GM10248 (cell line): ENCODE data around the gene OR6K6.

Experiments used
- CTCF ChIA-PET: fragments of 300-600 bp; sonication (Branson Sonifier 250); formaldehyde crosslinking; extraction: SDS; loops from one replicate; lab custom pipeline; 2021; ENCODE audit warnings: antibody characterized with exemption; lab: Yijun Ruan, JAX
- POLR2A ChIA-PET: fragments of 350-650 bp; sonication (Branson Sonifier 250); formaldehyde crosslinking; extraction: SDS; loops from one replicate; lab custom pipeline; 2020; ENCODE audit warnings: antibody characterized with exemption; lab: Yijun Ruan, JAX
- DNase-seq: peaks from one replicate; pipeline ENCODE4 v3.0.0; 2012; ENCODE audit errors: extremely low spot score
- TF ChIP-seq, protein P1 (sequence below): IDR thresholded peaks from 2 replicates; pipeline ENCODE4 v1.5.1; 2012; ENCODE audit warnings: mild to moderate bottlenecking, low read depth; ENCODE audit errors: extremely low read depth, missing control alignments, control extremely low read depth

The OR6K6 gene

DNA sequence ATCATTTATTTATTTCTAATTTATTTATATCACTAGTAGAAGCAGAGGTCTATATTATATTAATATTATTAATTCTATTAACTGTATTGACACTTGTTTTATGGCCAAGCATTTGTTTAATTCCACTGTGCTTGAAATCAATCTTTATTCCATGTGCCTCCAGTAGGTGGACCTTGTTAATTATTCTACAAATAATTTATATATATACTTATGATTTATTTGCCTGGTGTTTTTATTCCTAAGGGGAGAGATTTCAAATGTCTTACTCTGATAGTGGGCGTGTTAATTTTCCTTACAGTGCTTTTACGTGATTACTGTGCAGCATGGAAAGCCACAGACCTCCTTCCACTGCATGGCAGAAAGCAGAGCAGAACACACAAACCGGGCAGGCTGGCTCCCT lies 44.0 kb downstream of the OR6K6 start:
- CTCF ChIA-PET, result no interaction called here
- POLR2A ChIA-PET, result no interaction called here
- DNase-seq, result no peak
- TF ChIP-seq, protein P1, sequence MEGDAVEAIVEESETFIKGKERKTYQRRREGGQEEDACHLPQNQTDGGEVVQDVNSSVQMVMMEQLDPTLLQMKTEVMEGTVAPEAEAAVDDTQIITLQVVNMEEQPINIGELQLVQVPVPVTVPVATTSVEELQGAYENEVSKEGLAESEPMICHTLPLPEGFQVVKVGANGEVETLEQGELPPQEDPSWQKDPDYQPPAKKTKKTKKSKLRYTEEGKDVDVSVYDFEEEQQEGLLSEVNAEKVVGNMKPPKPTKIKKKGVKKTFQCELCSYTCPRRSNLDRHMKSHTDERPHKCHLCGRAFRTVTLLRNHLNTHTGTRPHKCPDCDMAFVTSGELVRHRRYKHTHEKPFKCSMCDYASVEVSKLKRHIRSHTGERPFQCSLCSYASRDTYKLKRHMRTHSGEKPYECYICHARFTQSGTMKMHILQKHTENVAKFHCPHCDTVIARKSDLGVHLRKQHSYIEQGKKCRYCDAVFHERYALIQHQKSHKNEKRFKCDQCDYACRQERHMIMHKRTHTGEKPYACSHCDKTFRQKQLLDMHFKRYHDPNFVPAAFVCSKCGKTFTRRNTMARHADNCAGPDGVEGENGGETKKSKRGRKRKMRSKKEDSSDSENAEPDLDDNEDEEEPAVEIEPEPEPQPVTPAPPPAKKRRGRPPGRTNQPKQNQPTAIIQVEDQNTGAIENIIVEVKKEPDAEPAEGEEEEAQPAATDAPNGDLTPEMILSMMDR, result no peak

DNA sequence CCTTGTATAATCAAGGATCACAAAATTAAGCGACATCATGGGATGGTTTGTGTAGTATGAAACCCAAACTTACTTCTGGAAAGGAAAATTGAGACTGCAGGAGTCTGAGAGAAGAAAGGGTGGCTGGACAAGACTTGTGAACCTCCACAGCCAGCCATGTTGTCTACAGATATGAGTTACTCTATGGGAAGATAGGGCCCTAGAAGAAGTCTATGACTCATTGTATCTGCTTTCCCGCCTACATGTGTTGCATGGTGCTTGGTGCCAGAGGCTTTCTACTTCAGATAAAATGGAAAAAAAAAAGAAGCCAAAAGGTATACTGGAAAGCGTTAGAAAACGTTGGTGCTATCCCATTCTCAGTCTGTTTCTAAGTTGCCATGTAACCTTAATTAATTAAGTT lies 45.2 kb downstream of the OR6K6 start:
- DNase-seq, result no peak
- TF ChIP-seq, protein P1, result no peak
- CTCF ChIA-PET, result no interaction called here
- POLR2A ChIA-PET, result no interaction called here

DNA sequence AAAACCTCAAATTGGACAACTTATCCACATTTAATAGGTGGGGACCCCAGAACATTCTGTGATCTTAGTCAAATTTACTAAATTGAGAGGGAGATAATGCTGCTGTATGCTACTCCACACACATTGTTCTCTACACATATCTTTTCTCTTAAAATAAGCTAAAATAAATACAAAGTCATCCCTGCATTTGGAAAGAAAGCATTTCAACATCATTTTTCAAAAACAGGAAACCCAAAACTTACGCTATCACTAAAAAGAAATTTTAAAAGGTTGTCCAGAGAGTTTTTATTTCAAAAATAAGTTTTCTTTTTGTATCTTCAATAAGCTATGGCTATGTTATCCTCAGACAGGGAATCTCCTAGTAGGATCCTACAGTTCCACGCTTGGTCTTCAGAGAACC lies 46.0 kb downstream of the OR6K6 start:
- TF ChIP-seq, protein P1, result no peak
- CTCF ChIA-PET, result no interaction called here
- POLR2A ChIA-PET, result no interaction called here
- DNase-seq, result no peak

DNA sequence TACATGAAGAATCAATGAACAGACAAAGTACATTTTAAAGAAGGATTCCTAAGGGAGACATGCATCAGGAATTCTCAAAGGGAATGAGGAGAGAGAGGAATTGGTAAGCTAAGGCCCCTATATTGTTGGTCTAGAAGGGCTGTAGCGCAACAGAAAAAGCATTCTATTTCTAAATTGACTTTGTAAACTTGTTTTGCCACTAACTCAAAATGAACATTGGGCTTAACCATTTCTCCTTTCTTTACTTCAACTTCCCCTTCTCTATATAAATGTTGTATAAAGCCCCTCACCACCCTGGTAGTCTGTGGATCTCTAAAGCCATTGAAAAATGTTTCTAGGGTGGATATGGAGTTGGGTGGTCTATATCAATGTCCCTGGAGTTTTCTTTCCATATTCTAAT lies 46.9 kb downstream of the OR6K6 start:
- TF ChIP-seq, protein P1, result no peak
- ChIA-PET POLR2A (no interaction called here), CTCF (no interaction called here)
- no peak for DNase-seq

DNA sequence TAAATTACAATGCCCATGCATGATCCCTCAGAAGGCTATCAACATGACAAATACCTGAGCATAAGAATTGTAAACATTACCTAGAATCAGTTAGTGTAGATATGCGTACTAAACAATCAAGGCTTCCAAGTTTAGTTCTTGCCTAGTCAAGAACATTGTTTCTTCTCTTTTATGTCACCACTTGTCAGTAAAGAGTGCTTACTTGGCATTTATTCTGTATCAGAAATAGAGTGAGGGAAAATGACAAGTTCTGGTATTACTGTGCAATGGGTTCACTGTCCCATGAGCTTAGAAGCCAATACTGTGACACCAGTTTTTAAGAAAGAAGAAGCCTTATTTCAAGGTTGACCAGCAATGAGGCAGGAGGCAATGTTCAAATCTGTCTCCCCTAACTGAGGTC lies 49.2 kb downstream of the OR6K6 start:
- no peak for DNase-seq
- ChIA-PET CTCF (no interaction called here), POLR2A (no interaction called here)
- TF ChIP-seq, protein P1, result no peak
